Heart right ventricle (tissue), 16 donors: ENCODE measurements around the gene GJD2. TPM values are rescaled to one million over a fixed set of nuclear protein-coding genes. Genes with fewer than 3 reads are reported as not detected.
A peak's percentile ranks its signal among the peaks of the same experiment; 100 is the strongest.

Experiments used
- ATAC-seq, 8 donors: fragments of 200-7000 bp; cut with Tn5 transposase; one replicate each; pipeline ENCODE4 v1.9.1; 2020; ENCODE audit warnings: mild to moderate bottlenecking in 8 of 8, moderate library complexity in 8 of 8, moderate number of reproducible peaks in 1 of 8
- DNase-seq, 2 donors: peaks; one replicate each; pipeline ENCODE4 v3.0.0-alpha.2; 2020
- H3K27ac ChIP-seq, 10 donors: fragments of 200-600 bp; sonication (generic) in 2 of 10; one replicate each; pipeline versions ENCODE4 v1.5.0 to v1.8.0; 2020 to 2022; ENCODE audit warnings: mild to moderate bottlenecking in 3 of 10
- H3K27me3 ChIP-seq, 7 donors: fragments of 200-600 bp; one replicate each; pipeline ENCODE4 v1.8.0; 2021 to 2022; ENCODE audit warnings: mild to moderate bottlenecking in 2 of 7
- H3K36me3 ChIP-seq, 9 donors: fragments of 200-600 bp; sonication (generic) in 1 of 9; one replicate each; pipeline versions ENCODE4 v1.5.0 to v1.8.0; 2020 to 2022; ENCODE audit warnings: mild to moderate bottlenecking in 2 of 9
- H3K4me1 ChIP-seq, 9 donors: fragments of 200-600 bp; sonication (generic) in 1 of 9; one replicate each; pipeline versions ENCODE4 v1.5.0 to v1.8.0; 2020 to 2022; ENCODE audit warnings: mild to moderate bottlenecking in 4 of 9
- H3K4me3 ChIP-seq, 10 donors: fragments of 200-600 bp; sonication (generic) in 2 of 10; one replicate each; pipeline versions ENCODE4 v1.5.0 to v1.8.0; 2020 to 2022; ENCODE audit warnings: mild to moderate bottlenecking in 7 of 10, moderate library complexity in 2 of 10
- H3K9me3 ChIP-seq, 11 donors: fragments of 200-600 bp in 10 of 11; sonication (generic) in 2 of 11; one replicate each; pipeline versions ENCODE4 v1.5.0 to v1.8.0; 2013 to 2022; ENCODE audit warnings: mild to moderate bottlenecking in 2 of 11, control low read depth in 1 of 11, moderate library complexity in 1 of 11
- CTCF ChIP-seq, 9 donors: fragments of 200-600 bp; sonication (generic) in 2 of 9; IDR thresholded peaks; one replicate each; pipeline versions ENCODE4 v1.5.0 to v1.8.0; 2021 to 2022; ENCODE audit warnings: antibody characterized with exemption in 9 of 9, mild to moderate bottlenecking in 5 of 9, moderate library complexity in 1 of 9
- WGBS, 2 donors: extraction: QIAGEN DNeasy Blood & Tissue Kit; methylation state at CpG; one replicate each; pipeline ENCODE4 v1.1.7; 2013; ENCODE audit warnings: inconsistent platforms in 1 of 2; 5-methylcytosine and 5-hydroxymethylcytosine counted together
- intact Hi-C, 10 donors: fragments of 100-400 bp; cut with DNase I; formaldehyde crosslinking; loops; one replicate each; pipeline versions ENCODE4 v1.11.1 to v1.14.2; 2022
- polyA plus RNA-seq, 2 donors: library from polyadenylated mRNA; stranded (reverse); fragments of 200-250 nt; gene quantifications; one replicate each; pipeline ENCODE4 v1.2.3, GENCODE V29; 2013
- total RNA-seq, 10 donors: library from RNA; stranded (reverse); fragmentation: NEBNext Ultra II Directional in 3 of 10; extraction: Animal tissue kit (Norgen Biotek cat#: 25700) in 3 of 10; gene quantifications; one replicate each; pipeline versions ENCODE4 v1.2.1 to v1.2.4, GENCODE V29; 2021 to 2023
- donor health status: Arrhythmogenic right ventricular cardiomyopathy.
- donor health status: ischemic (EF 13 %, LVEDD 7.1; RV severe dilation, severe dysfunction).
- donor health status: healthy with polysubstance abuse.
- donor health status: DM: no; HTN: yes; CAD: no.
- donor health status: DM: no; HTN: no; CAD: no.
- donor health status: ischemic (EF 25% LVEDD 6.9; RV normal size, moderate dysfunction).
- donor health status: ischemic (EF 25% LVEDD 5.7; RV mildly dilated, moderate dysfunction).
- donor health status: healthy.
- donor health status: DM: yes; HTN: yes; CAD: no.
- donor health status: Ischemic cardiomyopathy.
- donor health status: ischemic (EF 35%, LVEDD 5.7; RV mildly dilated, moderate dysfunction).
- donor health status: nonischemic (EF 11% LVEDD 7.7; RV severe dilation, severe dysfunction).
- donor health status: DM: yes; HTN: yes; CAD: no.
- donor health status: PGD.
- donor health status: ischemic (EF 29% LVEDD 5.4; RV normal size, mild dysfunction).
- donor health status: nonischemic (EF 23%, LVEDD 6.1; RV moderate dilation, normal function).

The GJD2 gene
- total and polyA plus RNA-seq, 12 donors: 0.01 to 0.13 (median 0.08) TPM; not detected in 7

DNA sequence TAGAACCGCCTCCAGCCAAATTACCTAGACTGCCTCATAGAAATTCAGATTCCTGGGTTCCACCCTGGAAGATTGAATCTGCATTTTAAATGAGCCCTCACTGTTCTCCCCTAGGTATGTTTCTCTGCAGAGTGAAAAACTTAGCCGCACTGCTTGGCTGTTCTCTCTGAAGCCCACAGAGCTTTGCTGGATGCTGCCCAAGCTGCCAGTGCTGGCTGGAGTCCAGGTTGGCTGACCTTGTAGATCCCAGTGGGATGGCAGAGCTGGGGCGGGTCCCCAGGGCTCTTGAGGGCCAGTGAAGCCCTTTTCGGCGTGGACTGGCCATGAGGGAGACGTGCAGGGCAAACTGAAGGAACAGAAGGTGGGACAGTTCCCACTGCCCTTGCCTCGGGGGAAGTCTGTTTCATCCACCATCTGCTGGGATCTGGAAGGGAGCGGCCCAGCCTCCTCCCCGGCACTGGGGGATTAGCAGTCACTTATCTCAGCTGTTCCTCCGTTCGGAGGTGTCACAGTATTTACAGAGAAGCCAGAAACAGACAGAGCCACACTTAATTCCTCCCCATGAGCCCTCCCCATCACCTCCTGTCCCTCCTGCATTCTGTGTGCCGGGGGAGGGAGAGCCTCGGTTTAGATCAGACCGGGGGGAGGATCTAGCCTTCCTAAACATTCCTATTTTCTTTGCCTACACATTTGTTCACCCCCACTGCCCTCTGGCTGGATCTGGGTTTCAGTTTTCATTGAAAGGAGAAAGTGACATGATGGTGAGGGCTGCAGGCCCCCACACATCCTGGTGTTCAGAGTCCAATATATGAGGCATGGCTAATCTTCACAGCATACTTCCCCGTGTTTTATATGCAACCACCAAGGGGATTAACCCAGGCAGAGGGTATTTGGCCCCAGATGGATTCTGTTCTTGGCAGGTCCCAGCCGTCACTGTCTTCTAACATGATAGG lies 44.6 kb upstream of the GJD2 start:
- peak overlapping the region; percentile 28 to 95 (median 92) for H3K27ac ChIP-seq
- H3K27me3 ChIP-seq: peaks cover 0 to 46% (median 26%) of the 10 kb centered on the region in 7 donors
- ATAC-seq (peak; percentile 18 to 68 (median 60)), DNase-seq (peak; percentile 80 to 83)
- 11 to 17% methylated on average over 16 of the region's 16 CpGs for WGBS, 2 donors
- H3K9me3 ChIP-seq: no peaks in the 10 kb centered on the region
- peaks cover 0 to 56% (median 20%) of the 10 kb centered on the region in 9 donors for H3K4me1 ChIP-seq
- TF ChIP-seq CTCF (IDR thresholded peaks at IDR 0.05): no peak
- no peaks in the 10 kb centered on the region for H3K36me3 ChIP-seq
- peak overlapping the region in 1 of 10 donors; percentile 13 for H3K4me3 ChIP-seq
- intact Hi-C loops: loop anchor here in 5 of 10 donors (2.0 to 10.0 kb wide), 5 partner anchors 48 to 105 kb away; no protein-coding TSS in a partner anchor

DNA sequence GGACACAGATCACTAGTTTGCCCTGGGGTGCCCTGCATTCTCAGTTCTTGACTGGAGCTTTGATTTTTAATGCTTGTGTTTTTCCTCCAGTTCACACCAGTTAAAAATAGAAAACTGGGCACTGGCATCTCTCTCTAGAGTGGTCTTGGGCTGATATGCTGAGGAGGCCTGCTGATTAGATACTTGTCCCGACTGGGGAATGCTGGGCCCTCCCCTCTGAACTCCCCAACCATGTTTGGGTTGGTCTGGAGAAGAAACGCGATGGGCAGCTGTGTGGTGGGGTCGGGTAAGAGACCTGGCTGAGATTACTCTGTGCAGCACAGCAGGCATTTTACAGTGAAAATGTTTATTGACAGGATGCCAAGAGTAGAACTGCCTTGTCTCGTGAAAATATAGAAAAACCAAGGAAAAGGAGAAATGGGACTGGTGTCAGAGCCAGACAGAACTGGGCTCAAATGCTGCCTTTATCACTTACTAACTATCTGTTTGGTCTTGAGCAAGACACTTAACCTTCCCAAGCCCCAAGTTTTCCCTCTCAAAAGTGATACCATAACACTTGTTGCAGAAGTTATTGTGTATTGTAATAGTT lies 42.1 kb upstream of the GJD2 start:
- H3K4me1 ChIP-seq: peaks cover 0 to 56% (median 20%) of the 10 kb centered on the region in 9 donors
- intact Hi-C loops: loop anchor here in 4 of 10 donors (2.0 to 10.0 kb wide), 5 partner anchors 50 to 108 kb away; no protein-coding TSS in a partner anchor
- peak overlapping the region in 1 of 10 donors; percentile 65 for H3K4me3 ChIP-seq
- no peaks in the 10 kb centered on the region for H3K9me3 ChIP-seq
- WGBS, 2 donors: 12 to 16% methylated on average over 5 of the region's 5 CpGs
- H3K36me3 ChIP-seq: peaks cover 0 to 20% (median 6%) of the 10 kb centered on the region in 9 donors
- ATAC-seq (peak in 7 of 8 donors; percentile 2 to 41 (median 26)), DNase-seq (peak in 1 of 2 donors; percentile 49)
- peaks cover 0 to 70% (median 34%) of the 10 kb centered on the region in 7 donors for H3K27me3 ChIP-seq
- TF ChIP-seq CTCF (IDR thresholded peaks at IDR 0.05): no peak
- peak overlapping the region; percentile 2 to 97 (median 93) for H3K27ac ChIP-seq

GRCh38 chr15:34795267-34796081 lies 40.7 kb upstream of the GJD2 start, which contains the start of gene ACTC1:
Gene ACTC1 (minus strand): TSS chr15:34795549. CDS start chr15:34794808, 741 bp downstream.
- Histone ChIP-seq H3K4me1 (peaks cover 0 to 49% (median 20%) of the 10 kb centered on the region in 9 donors), H3K4me3 (peak within 1 kb of the TSS; percentile 19 to 65 (median 56)), H3K27ac (peak within 1 kb of the TSS; percentile 76 to 97 (median 93)), H3K27me3 (peaks cover 0 to 71% (median 29%) of the 10 kb centered on the region in 7 donors), H3K36me3 (peaks cover 0 to 26% (median 9%) of the 10 kb centered on the region in 9 donors), H3K9me3 (no peaks in the 10 kb centered on the region)
- 3 to 6% methylated on average over 41 to 44 of the region's 44 CpGs for WGBS, 2 donors
- DNase-seq: peak; percentile 71 to 74
- intact Hi-C loops: loop anchor here in 4 of 10 donors (2.0 to 10.0 kb wide), 5 partner anchors 52 to 109 kb away; no protein-coding TSS in a partner anchor
- TF ChIP-seq CTCF (IDR thresholded peaks at IDR 0.05): no peak
- ATAC-seq: peak; percentile 41 to 76 (median 56)
